NCI-H69 (cell line): ENCODE measurements around the gene TRAF3.

Experiments used
- DNase-seq: peaks from one replicate; lab custom pipeline; 2025; lab: John Stamatoyannopoulos, UW

The TRAF3 gene

GRCh38 chr14:102939329-102939728 lies 162.1 kb downstream of the TRAF3 start:
- DNase-seq = no peak

GRCh38 chr14:102939820-102940561 lies 162.7 kb downstream of the TRAF3 start:
- no peak for DNase-seq

- no peak for DNase-seq
These were observed 163.6 kb downstream of the TRAF3 start for GRCh38 chr14:102940729-102941362.

GRCh38 chr14:102941419-102942011 lies 164.3 kb downstream of the TRAF3 start:
- DNase-seq = no peak

GRCh38 chr14:102942069-102942468 lies 164.8 kb downstream of the TRAF3 start:
- DNase-seq = no peak

- DNase-seq = no peak
These were observed 166.2 kb downstream of the TRAF3 start for GRCh38 chr14:102943454-102943853.

GRCh38 chr14:102943979-102944378 lies 166.7 kb downstream of the TRAF3 start:
- DNase-seq = no peak

- no peak for DNase-seq
These were observed 167.4 kb downstream of the TRAF3 start for GRCh38 chr14:102944448-102945330.

- no peak for DNase-seq
These were observed 168.3 kb downstream of the TRAF3 start for GRCh38 chr14:102945346-102946130.

GRCh38 chr14:102947321-102948103 lies 170.3 kb downstream of the TRAF3 start:
- no peak for DNase-seq

- DNase-seq = no peak
These were observed 171.4 kb downstream of the TRAF3 start for GRCh38 chr14:102948698-102949061.

- DNase-seq = no peak
These were observed 172.0 kb downstream of the TRAF3 start for GRCh38 chr14:102949062-102949800.

- DNase-seq = peak; percentile 60
These were observed 172.7 kb downstream of the TRAF3 start for GRCh38 chr14:102949801-102950451.

- DNase-seq = no peak
These were observed 173.8 kb downstream of the TRAF3 start for GRCh38 chr14:102951034-102951433.

GRCh38 chr14:102951799-102952198 lies 174.6 kb downstream of the TRAF3 start:
- no peak for DNase-seq

GRCh38 chr14:102952276-102952675 lies 175.0 kb downstream of the TRAF3 start:
- no peak for DNase-seq

- no peak for DNase-seq
These were observed 175.9 kb downstream of the TRAF3 start for GRCh38 chr14:102953100-102953499.

- no peak for DNase-seq
These were observed 177.0 kb downstream of the TRAF3 start for GRCh38 chr14:102954081-102954789.
